ENCODE data around the gene ADGRG6.

DNA sequence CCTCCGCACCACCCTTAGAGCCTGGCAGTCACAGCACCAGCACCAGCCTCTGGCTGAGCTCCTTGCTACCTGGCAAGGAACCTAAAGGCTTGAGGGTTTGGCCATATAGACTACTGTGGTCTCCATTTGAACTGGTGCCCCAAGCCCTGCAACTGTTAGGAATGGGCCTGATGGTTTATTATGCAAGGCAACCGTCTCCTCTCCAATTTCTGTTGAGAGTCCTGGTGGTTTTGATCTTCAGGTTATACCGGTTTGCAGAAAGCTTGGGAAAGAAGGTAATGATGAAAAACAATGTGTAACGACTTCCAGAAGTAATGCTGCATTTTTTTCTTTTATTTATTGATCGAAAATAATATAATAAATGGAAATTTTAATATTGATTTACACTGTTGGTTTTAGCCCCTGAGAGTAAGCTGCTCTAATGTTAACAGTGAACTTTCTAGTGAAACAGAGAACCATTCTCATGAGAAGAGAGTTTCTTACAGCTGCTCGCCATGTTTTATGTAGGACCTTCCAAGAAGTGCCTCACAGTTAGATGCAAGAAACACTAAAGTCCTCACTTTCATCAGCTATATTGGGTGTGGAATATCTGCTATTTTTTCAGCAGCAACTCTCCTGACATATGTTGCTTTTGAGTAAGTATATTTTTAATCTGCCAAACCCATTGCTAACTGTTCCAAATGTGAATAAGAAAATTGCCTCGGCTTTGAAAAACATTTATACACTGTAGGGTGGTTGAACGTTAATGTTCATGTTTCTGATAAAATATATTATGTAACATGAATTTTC is 112.8 kb downstream of the ADGRG6 start:
- TF ChIP-seq CTCF (IDR thresholded peaks at IDR 0.05 in 4 of 5, conservative IDR thresholded peaks at IDR 0.05 in 1 of 5) = no peak
- no peak for TF ChIP-seq POLR2A (IDR thresholded peaks at IDR 0.05)
